IPS-20b (cell line): ENCODE data around the gene GPR12.
"Not testable (repeated sequence)": the region's sequence is repeated elsewhere in the genome, so short reads cannot be mapped to it uniquely, and the experiment has no call there.

Experiments
- H3K27ac ChIP-seq: one replicate; pipeline ENCODE4 v1.5.1; 2013; ENCODE audit warnings: low read length
- H3K27me3 ChIP-seq: 2 replicates; pipeline ENCODE4 v1.6.1; 2013; ENCODE audit warnings: mild to moderate bottlenecking, low read length, inconsistent platforms; ENCODE audit not compliant: insufficient read depth
- H3K36me3 ChIP-seq: 2 replicates; pipeline ENCODE4 v1.6.1; 2013; ENCODE audit warnings: low read depth, mild to moderate bottlenecking, inconsistent platforms, low read length, moderate library complexity; ENCODE audit not compliant: insufficient read depth
- H3K4me1 ChIP-seq: 2 replicates; pipeline ENCODE4 v1.6.1; 2013; ENCODE audit warnings: mild to moderate bottlenecking, control low read depth, inconsistent platforms, low read length, moderate library complexity; ENCODE audit not compliant: insufficient read depth
- H3K4me3 ChIP-seq: 2 replicates; pipeline ENCODE4 v1.5.1; 2013; ENCODE audit warnings: mild to moderate bottlenecking, low read length, inconsistent platforms
- H3K9ac ChIP-seq: 2 replicates; pipeline ENCODE4 v1.6.1; 2013; ENCODE audit warnings: low read depth, mild to moderate bottlenecking, inconsistent platforms, low read length, moderate library complexity
- H3K9me3 ChIP-seq: 2 replicates; pipeline ENCODE4 v1.6.1; 2013; ENCODE audit warnings: mild to moderate bottlenecking, low read depth, low read length, inconsistent platforms; ENCODE audit not compliant: insufficient read depth

GPR12 gene

DNA sequence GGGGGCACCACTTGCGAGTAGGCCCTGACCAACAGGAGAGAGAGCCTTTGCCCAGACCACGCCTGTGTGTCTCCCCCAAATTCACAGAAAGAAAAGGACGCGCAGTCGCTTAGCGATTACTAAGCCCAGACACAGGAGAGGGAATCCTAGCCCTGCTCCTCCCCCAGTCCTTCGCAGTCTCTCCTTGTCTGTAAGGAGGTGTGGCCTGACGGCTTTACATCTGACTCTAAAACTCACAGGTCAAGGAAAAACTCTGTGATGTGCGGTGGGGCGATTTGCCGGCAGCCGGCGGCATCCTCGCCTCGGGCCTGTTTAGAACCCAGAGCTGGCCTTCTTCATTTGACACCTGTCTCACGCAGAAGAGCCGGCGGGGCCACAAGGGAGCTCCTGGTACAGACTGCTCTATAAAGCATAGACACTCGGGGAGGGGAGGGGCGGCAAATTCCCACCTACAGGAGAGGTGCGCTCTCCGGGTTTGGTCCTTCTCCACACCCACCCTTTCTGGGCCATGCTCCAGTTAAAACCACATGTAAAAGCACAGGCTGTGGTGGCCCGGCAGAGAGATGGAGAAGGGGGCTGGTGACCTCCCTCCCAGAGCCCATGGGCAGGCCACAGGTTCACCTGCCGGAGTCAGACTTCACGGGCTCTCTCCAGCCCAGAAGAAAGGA is 17.8 kb downstream of the GPR12 start:
- Histone ChIP-seq H3K36me3 (no peaks in the 10 kb centered on the region), H3K4me3 (peak overlapping the region; percentile 27; the same call in 1 of the 2 replicates), H3K27me3 (peaks cover 36% of the 10 kb centered on the region), H3K9ac (no peak overlapping the region), H3K9me3 (peaks cover 8% of the 10 kb centered on the region; the same call in 1 of the 2 replicates), H3K27ac (no peak overlapping the region), H3K4me1 (peaks cover 7% of the 10 kb centered on the region; the same call in 1 of the 2 replicates)

DNA sequence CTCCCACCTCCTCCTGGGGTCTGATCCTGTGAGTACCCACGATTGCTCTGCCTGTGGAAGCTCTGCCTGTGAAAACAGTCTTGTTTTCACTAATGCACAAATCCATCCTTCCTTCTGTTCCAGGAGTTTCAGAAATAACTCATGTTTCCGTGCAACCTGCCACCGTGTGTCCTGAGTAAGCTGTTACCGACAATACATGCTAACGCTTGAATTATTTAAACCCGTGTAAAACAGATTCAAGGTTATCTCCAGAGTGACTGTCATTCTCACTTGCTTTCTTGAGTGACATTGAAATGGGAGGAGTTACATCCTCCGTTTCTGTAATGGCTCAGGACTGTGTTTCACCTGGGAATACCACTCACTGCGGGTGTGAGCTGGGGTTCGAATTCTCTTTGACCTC is 24.9 kb downstream of the GPR12 start:
- Histone ChIP-seq H3K4me3 (no peak overlapping the region), H3K27ac (no peak overlapping the region), H3K36me3 (no peaks in the 10 kb centered on the region), H3K4me1 (no peaks in the 10 kb centered on the region), H3K9me3 (peaks cover 8% of the 10 kb centered on the region; the same call in 1 of the 2 replicates), H3K27me3 (no peaks in the 10 kb centered on the region), H3K9ac (no peak overlapping the region)

DNA sequence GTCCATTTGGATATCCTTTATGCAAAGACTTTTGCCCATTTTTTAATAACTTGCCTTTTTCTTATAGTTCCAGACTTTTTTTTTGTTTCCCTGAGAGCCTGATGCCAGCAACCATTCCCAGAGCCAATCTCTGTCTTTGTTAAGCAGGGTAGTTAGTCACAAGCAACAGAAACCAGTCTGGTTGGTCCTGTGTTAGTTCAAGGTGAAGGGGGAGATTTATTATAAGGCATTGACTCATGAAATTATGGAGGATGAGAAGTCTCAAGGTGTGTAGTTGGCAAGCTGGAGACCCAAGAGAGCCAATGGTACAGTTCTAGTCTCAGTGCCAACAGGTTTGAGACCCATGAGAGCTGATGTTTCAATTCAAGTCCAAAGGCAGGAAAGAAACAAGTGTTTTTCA is 33.0 kb downstream of the GPR12 start:
- no peaks in the 10 kb centered on the region for H3K4me1 ChIP-seq
- H3K27me3 ChIP-seq, result no peaks in the 10 kb centered on the region
- H3K27ac ChIP-seq, result no peak overlapping the region
- H3K9ac ChIP-seq, result no peak overlapping the region
- no peaks in the 10 kb centered on the region for H3K36me3 ChIP-seq
- H3K9me3 ChIP-seq, result no peaks in the 10 kb centered on the region
- H3K4me3 ChIP-seq, result no peak overlapping the region

DNA sequence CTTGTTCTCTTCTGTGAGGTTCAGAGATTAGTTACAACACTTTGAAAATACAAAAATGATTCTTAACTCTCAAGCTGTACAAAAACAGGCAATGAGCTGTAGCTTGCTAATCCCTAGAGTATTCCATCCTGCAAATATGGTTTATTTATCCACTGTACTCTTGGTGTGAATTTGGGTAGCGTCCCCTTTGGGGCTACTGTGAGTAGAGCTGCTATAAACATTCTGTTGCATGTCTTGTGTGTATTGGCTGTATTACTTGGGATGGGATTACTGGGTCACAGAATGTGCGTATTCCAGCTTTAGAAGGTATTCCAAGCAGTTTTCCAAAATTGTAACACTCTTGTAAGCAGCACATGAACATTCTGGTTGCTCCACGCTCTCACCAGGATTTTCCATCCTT is 33.5 kb downstream of the GPR12 start:
- Histone ChIP-seq H3K36me3 (no peaks in the 10 kb centered on the region), H3K9ac (no peak overlapping the region), H3K4me3 (no peak overlapping the region), H3K27me3 (no peaks in the 10 kb centered on the region), H3K9me3 (no peaks in the 10 kb centered on the region), H3K4me1 (no peaks in the 10 kb centered on the region), H3K27ac (no peak overlapping the region)

DNA sequence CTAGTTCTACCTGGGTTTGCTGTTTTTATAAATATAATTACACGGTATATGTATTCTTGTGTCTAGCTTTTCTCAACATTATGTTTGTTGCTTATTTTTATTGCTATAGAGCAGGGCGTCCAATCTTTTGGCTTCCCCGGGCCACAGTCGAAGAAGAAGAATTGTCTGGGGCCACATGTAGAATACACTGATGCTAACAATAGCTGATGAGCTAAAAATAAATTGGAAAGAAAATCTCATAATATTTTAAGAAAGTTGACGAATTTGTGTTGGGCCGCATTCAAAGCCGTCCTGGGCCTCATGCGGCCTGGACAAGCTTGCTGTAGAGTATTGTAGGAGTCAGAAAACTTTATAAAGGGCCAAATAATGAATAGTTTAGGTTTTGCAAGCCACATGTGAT is 33.9 kb downstream of the GPR12 start:
- H3K27me3 ChIP-seq, result no peaks in the 10 kb centered on the region
- H3K4me1 ChIP-seq, result no peaks in the 10 kb centered on the region
- no peak overlapping the region for H3K9ac ChIP-seq
- H3K36me3 ChIP-seq, result no peaks in the 10 kb centered on the region
- H3K4me3 ChIP-seq, result no peak overlapping the region
- no peak overlapping the region for H3K27ac ChIP-seq
- H3K9me3 ChIP-seq, result no peaks in the 10 kb centered on the region

DNA sequence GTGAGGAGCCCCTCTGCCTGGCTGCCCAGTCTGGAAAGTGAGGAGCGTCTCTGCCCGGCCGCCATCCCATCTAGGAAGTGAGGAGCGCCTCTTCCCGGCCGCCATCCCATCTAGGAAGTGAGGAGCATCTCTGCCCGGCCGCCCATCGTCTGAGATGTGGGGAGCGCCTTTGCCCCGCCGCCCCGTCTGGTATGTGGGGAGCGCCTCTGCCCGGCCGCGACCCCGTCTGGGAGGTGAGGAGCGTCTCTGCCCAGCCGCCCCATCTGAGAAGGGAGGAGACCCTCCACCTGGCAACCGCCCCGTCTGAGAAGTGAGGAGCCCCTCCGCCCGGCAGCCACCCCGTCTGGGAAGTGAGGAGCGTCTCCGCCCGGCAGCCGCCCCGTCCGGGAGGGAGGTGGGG is 37.0 kb downstream of the GPR12 start:
- H3K9me3 ChIP-seq, H3K36me3 ChIP-seq, H3K4me3 ChIP-seq, H3K4me1 ChIP-seq, H3K9ac ChIP-seq, H3K27me3 ChIP-seq, H3K27ac ChIP-seq: not testable (repeated sequence)

DNA sequence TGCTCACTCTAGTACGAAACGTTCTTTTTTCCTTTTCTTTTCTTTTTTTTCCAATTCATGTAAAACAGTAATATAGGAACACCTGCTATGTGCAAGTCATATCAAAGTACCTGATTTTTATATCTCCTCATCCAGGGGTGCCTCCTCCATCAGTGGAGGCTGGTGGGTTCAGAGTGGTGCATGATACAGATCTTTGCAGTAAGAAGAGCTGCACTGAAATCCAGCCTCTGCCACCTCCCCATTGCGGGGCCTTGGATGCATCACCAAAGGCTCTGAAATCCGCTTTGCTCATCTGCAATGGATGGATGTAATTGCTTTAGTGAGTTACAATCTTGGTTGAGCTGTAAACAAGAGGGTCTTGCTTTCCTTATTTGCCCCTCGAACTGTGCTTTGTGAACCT is 38.3 kb downstream of the GPR12 start:
- H3K27me3 ChIP-seq, result no peaks in the 10 kb centered on the region
- no peaks in the 10 kb centered on the region for H3K36me3 ChIP-seq
- H3K9me3 ChIP-seq, result no peaks in the 10 kb centered on the region
- H3K27ac ChIP-seq, result no peak overlapping the region
- no peak overlapping the region for H3K9ac ChIP-seq
- no peaks in the 10 kb centered on the region for H3K4me1 ChIP-seq
- H3K4me3 ChIP-seq, result no peak overlapping the region

DNA sequence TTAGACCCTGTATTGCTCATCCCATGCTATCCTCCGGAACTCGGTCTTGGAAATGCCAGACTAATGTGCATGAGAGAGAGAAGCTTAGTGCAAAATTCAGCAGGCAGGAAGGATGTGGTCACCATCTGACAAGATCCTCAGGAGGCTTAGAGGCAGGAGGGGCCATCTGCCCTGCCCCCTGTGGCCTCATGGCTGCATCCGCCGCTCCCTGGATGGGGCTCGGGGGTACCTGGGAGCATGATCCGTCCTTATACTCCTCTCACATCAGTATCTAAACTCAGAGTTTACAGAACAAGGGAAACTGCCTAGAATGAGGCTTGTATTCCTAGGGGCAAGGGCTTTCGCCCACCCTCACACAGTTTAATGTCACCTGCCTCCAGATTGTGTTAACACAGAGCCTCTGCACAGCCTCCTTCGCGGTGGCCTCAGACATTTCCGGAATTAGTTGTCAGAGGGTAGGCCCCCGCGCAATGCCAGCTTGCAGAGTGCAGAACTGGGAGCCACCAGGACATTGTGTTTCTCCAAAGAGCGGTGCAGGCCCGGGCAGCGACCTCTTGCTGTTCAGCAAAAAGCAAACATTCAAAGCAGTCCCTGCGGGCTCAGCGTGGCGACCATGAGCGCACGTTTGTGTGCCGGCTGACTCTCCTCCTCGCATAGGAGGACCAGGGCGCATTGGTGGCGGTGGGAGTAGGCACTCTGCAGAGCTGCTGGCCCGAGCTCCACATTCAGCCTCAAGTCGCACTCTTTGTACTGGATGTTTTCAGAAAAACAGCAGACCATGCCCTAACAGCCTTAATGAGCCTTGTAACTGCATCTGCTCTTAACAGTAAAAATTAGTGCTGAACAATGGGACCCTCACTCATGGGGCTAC is 39.1 kb downstream of the GPR12 start:
- Histone ChIP-seq H3K9ac (no peak overlapping the region), H3K27ac (no peak overlapping the region), H3K27me3 (no peaks in the 10 kb centered on the region), H3K4me1 (no peaks in the 10 kb centered on the region), H3K9me3 (no peaks in the 10 kb centered on the region), H3K4me3 (no peak overlapping the region), H3K36me3 (no peaks in the 10 kb centered on the region)

DNA sequence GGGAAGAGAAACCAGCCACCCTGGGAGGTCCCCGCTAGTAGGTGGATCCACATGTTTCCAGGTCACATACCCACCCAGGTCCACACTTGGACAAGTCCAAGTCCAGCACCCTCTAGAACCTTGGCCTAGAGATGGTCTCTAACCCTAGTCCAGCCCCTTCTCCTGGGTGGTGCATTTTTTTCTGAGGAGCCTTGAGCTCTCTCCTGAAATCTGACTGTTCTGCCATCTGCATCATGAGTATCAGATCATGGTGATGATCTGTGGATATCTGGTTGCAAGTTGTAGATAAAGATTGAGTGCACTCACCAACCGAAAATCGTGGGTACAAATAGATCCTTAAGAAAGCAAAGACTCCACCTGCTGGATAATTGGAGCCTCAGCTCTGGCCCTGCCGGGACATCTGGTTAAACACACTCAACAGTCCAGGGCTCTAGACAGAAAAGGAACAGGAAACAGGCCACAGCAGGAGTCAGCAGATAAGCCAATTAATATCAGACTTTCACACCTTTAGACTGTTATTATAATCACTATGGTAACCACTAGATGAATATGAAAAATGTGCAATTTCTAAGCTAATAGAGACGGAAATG is 41.1 kb downstream of the GPR12 start:
- no peaks in the 10 kb centered on the region for H3K9me3 ChIP-seq
- no peak overlapping the region for H3K27ac ChIP-seq
- H3K27me3 ChIP-seq, result no peaks in the 10 kb centered on the region
- H3K9ac ChIP-seq, result no peak overlapping the region
- no peaks in the 10 kb centered on the region for H3K36me3 ChIP-seq
- no peaks in the 10 kb centered on the region for H3K4me1 ChIP-seq
- no peak overlapping the region for H3K4me3 ChIP-seq

DNA sequence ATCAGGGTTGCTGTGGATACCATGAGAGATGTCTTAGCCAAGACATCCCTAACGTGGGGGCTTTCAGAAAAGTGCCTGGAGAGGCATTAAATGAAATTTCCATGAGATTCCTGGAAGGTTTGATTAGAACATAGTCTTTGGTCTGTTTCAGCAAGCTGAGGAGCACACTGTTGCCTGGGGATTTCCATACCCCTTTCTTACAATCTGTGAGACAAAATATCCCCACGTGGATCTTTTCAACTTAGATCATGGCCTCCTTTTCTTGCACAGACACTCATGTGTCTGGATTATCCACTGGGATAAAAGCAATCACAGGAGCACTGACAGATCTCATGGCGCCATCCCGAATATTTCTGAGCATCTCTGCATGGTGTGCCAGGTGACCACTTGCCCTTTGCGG is 41.7 kb downstream of the GPR12 start:
- Histone ChIP-seq H3K36me3 (no peaks in the 10 kb centered on the region), H3K9me3 (no peaks in the 10 kb centered on the region), H3K4me1 (no peaks in the 10 kb centered on the region), H3K4me3 (no peak overlapping the region), H3K27me3 (no peaks in the 10 kb centered on the region), H3K27ac (no peak overlapping the region), H3K9ac (no peak overlapping the region)

DNA sequence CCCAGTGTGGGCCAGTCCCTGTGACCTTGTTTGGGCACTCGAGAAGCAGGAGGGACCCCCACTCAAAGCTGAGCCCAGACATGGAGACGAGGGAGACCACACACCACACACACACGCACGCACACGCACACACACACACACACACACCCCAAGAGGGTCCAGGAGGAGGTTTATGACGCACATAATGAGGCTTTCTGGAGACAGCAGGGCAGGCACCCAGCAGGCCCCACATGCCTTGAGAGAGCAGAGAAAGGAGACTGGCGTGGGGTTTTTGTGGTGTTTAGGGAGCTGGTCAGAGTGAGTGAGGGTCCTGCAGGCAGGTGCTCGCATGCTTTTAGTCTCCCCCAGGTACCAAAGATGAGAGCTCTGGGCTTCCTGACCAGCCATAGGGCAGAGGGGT is 42.4 kb downstream of the GPR12 start:
- no peak overlapping the region for H3K9ac ChIP-seq
- H3K4me1 ChIP-seq, result no peaks in the 10 kb centered on the region
- no peaks in the 10 kb centered on the region for H3K36me3 ChIP-seq
- H3K27me3 ChIP-seq, result no peaks in the 10 kb centered on the region
- no peak overlapping the region for H3K27ac ChIP-seq
- no peaks in the 10 kb centered on the region for H3K9me3 ChIP-seq
- H3K4me3 ChIP-seq, result no peak overlapping the region

DNA sequence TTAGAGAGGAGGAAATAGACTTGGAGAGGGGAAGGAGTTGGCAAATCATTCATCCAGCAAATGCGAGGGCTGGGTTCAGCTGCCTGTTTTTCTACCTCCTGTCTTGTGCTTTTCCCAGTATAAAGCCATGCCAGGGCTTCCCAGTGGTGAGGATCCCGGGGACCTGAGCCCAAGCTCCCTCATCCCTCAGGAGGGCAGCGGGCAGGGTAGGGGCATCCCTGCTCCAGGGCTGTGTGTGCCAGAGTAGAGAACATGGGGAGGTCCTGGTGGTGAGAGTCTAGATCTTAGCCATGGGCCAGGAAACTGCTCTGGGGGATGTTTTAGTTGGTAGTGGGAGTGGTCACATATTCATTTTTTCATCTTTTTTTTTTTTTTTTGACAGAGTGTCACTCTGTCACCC is 43.6 kb downstream of the GPR12 start:
- H3K4me1 ChIP-seq, result no peaks in the 10 kb centered on the region

More for the DNA sequence above, 43.6 kb downstream of the GPR12 start:
- Histone ChIP-seq H3K4me3 (no peak overlapping the region), H3K36me3 (no peaks in the 10 kb centered on the region), H3K9me3 (no peaks in the 10 kb centered on the region), H3K27me3 (no peaks in the 10 kb centered on the region), H3K27ac (no peak overlapping the region), H3K9ac (no peak overlapping the region)
